Activated B cell treated with CpG ODN at 0.5 μM for 24 hours (primary cell): Measurements from ENCODE around the gene ODC1. TPM values are rescaled to one million over a fixed set of nuclear protein-coding genes. Genes with fewer than 3 reads are reported as not detected.

Experiments used
- ATAC-seq: fragments of 200-7000 bp; cut with Tn5 transposase; one replicate; pipeline ENCODE4 v1.10.0; 2021; ENCODE audit warnings: low read depth, mild to moderate bottlenecking, moderate library complexity
- CTCF ChIA-PET: fragments of 350-600 bp; sonication (Branson Sonifier 250); formaldehyde crosslinking; loops from one replicate; lab custom pipeline; 2021; ENCODE audit warnings: antibody characterized with exemption; lab: Charles Lee
- POLR2A ChIA-PET: fragments of 350-600 bp; sonication (Branson Sonifier 250); formaldehyde crosslinking; loops from one replicate; lab custom pipeline; 2021; ENCODE audit warnings: antibody characterized with exemption; lab: Charles Lee
- DNase-seq: peaks from one replicate; pipeline ENCODE4 v3.0.0; 2022
- H3K27ac Mint-ChIP-seq: one replicate; pipeline ENCODE4 v1.8.0; 2020; ENCODE audit warnings: mixed read lengths
- H3K27me3 Mint-ChIP-seq: one replicate; pipeline ENCODE4 v1.8.0; 2021; ENCODE audit warnings: mixed read lengths
- H3K36me3 Mint-ChIP-seq: one replicate; pipeline ENCODE4 v1.8.0; 2021; ENCODE audit warnings: low read depth, mixed read lengths
- H3K4me1 Mint-ChIP-seq: one replicate; pipeline ENCODE4 v1.8.0; 2021; ENCODE audit warnings: mixed read lengths
- H3K4me3 Mint-ChIP-seq: one replicate; pipeline ENCODE4 v1.8.0; 2020; ENCODE audit warnings: mild to moderate bottlenecking, mixed read lengths
- H3K9me3 Mint-ChIP-seq: one replicate; pipeline ENCODE4 v1.8.0; 2020; ENCODE audit warnings: mixed read lengths
- intact Hi-C: fragments of 100-400 bp; cut with micrococcal nuclease; formaldehyde crosslinking; loops from one replicate; pipeline ENCODE4 v1.15.1; 2024
- total RNA-seq: library from RNA; stranded (reverse); gene quantifications from 2 replicates; pipeline ENCODE4 v1.2.3, GENCODE V29; 2022
- TF ChIP-seq, protein P1 (sequence below): fragments of 200-600 bp; IDR thresholded peaks from one replicate; pipeline ENCODE4 v1.8.0; 2022; ENCODE audit warnings: antibody characterized with exemption, mild to moderate bottlenecking

ODC1 gene
- total RNA-seq, 1 donor from 2014 or later: 192 TPM

DNA sequence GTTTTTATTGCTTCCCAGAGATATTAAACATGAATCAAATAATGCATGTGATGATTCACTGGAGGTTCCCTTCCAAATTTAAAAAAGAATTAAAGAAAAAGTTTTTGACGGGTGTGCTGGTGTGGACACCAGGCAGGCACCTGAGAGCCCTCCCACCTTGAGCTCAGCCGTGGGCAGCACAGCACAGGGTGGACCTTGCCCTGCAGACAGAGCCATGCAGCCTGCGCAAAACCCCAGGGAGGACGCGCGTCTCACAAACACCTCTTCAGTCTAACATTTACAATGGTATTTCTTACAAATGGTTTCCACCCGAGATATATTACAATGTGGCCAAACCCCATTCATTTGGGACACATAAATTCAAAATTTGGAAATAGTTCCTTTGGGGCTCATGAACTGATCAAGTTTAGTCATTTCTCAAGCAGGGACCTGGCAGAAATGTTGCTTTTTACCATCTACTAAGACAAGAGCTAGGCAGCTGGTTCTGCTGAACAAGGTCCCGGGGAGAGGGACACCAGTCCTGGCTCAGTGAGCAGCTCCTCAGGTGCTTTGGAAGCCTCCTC, 45.4 kb downstream of the ODC1 start:
- H3K27ac Mint-ChIP-seq: no peak overlapping the region
- peaks cover 22% of the 10 kb centered on the region for H3K36me3 Mint-ChIP-seq
- H3K4me1 Mint-ChIP-seq: peaks cover 46% of the 10 kb centered on the region
- no peaks in the 10 kb centered on the region for H3K9me3 Mint-ChIP-seq
- ChIA-PET POLR2A (interaction anchor here (1.2 kb wide), 1 partner anchor 24 kb away, joined by 5 read pairs; no protein-coding TSS in a partner anchor), CTCF (interaction anchor here (0.6 to 1.2 kb wide), 2 partner anchors 32 to 251 kb away, joined by 3 read pairs; no protein-coding TSS in a partner anchor)
- ATAC-seq: no peak
- H3K4me3 Mint-ChIP-seq: no peak overlapping the region
- TF ChIP-seq, protein P1, sequence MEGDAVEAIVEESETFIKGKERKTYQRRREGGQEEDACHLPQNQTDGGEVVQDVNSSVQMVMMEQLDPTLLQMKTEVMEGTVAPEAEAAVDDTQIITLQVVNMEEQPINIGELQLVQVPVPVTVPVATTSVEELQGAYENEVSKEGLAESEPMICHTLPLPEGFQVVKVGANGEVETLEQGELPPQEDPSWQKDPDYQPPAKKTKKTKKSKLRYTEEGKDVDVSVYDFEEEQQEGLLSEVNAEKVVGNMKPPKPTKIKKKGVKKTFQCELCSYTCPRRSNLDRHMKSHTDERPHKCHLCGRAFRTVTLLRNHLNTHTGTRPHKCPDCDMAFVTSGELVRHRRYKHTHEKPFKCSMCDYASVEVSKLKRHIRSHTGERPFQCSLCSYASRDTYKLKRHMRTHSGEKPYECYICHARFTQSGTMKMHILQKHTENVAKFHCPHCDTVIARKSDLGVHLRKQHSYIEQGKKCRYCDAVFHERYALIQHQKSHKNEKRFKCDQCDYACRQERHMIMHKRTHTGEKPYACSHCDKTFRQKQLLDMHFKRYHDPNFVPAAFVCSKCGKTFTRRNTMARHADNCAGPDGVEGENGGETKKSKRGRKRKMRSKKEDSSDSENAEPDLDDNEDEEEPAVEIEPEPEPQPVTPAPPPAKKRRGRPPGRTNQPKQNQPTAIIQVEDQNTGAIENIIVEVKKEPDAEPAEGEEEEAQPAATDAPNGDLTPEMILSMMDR: no peak
- H3K27me3 Mint-ChIP-seq: no peaks in the 10 kb centered on the region
- DNase-seq: no peak
- intact Hi-C loops: no loop called here

DNA sequence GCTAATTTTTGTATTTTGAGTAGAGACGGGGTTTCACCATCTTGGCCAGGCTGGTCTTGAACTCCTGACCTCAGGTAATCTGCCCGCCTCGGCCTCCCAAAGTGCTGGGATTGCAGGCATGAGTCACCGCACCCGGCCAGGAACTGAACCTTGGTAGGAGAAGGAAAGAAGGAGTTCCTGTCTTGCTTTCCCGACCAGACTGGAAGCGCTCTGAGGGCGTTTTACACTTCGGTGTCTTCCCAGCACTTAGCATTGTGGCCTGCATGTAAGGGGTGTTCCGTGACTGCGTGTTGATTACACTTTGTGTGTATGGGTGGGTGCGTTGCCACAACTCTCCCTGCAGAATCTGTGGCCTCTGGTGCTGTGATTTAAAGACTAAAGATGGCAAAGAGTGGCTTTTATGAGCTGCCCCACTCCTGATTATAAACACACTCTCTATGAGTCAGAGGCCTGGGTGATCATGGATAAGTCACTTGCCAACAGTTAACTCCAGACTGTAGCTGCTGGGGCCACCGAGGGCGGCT, 46.0 kb downstream of the ODC1 start:
- no peak for ATAC-seq
- Mint-ChIP-seq H3K27me3 (no peaks in the 10 kb centered on the region), H3K9me3 (no peaks in the 10 kb centered on the region), H3K4me3 (no peak overlapping the region), H3K27ac (peak overlapping the region; percentile 78), H3K36me3 (peaks cover 23% of the 10 kb centered on the region), H3K4me1 (peaks cover 40% of the 10 kb centered on the region)
- ChIA-PET POLR2A (interaction anchor here (1.2 kb wide), 1 partner anchor 24 kb away, joined by 5 read pairs; no protein-coding TSS in a partner anchor), CTCF (interaction anchor here (0.6 to 1.2 kb wide), 2 partner anchors 33 to 251 kb away, joined by 3 read pairs; no protein-coding TSS in a partner anchor)
- intact Hi-C loops: no loop called here
- DNase-seq: no peak
- TF ChIP-seq, protein P1: no peak

DNA sequence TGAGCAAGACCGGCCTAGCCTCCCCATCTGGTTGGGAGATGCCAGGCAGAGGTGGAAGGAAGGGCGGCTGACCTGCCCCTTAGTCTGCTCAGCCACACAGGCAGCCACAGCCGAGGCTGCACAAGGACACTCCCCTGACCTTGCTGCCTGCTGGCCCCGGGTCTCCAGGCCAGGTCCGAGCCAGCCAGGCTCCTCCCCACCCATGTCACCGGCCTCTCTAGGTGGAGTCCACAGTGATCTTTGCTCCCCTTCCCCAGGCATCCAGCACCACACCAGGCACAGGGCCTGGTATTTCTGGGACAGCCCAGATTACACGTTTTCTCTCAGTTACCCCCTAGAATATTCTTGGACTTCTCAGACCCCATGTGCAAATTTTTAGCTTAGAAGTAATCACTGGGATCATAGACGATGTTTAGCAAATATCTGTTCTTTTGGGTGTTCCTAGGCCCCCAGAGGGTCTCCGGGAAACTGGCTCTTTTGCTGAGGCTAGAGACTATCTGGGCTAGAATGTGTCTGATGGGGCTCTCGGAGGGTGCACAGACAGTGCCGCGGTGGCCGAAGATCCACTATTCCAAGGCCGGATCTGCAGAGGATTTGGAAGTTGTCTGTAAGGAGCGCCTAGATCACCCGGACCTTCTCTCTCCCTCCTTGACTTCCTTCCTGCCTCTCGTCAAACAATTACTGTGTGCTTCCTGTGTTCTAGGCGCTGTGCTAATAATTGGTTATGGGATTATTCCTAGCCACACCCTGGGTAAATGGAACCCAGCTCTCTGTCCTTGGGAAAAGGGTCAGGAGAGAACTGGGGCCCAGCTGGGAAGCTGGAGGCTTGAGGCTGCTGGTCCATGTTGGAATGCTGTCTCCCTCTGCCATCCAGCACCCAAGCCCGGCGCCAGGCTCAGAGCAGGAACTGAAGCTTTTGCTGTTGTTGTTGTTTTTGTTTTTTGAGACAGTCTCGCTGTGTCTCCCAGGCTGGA, 46.9 kb downstream of the ODC1 start:
- ATAC-seq: no peak
- POLR2A ChIA-PET: interaction anchor here (0.7 to 1.2 kb wide), 2 partner anchors 19 to 23 kb away, joined by 3 to 5 read pairs; no protein-coding TSS in a partner anchor

DNA sequence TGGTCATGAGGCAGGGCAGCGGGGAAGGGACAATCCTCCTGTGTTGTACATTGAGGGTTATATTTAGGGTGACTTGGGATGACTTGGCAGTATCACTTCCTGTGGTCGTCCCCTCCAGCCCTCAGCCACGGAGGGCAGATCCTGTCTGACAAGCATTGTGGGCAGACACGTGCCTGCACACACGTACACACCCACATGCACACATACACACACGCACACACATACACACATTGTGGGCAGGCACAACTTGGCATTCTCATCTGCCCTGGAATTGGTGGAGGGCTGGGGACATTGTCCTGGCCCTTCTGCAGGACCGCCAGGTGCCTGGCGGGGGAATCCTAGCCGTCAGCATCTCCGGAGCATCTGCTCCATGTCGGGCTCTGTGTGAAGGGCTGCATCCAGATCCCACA, 47.6 kb downstream of the ODC1 start:
- POLR2A ChIA-PET: no interaction called here
- peaks cover 22% of the 10 kb centered on the region for H3K36me3 Mint-ChIP-seq
- CTCF ChIA-PET: no interaction called here
- no peaks in the 10 kb centered on the region for H3K9me3 Mint-ChIP-seq
- DNase-seq (no peak), ATAC-seq (peak; percentile 60)
- no peaks in the 10 kb centered on the region for H3K27me3 Mint-ChIP-seq
- TF ChIP-seq, protein P1: no peak
- H3K27ac Mint-ChIP-seq: peak overlapping the region; percentile 78
- peaks cover 44% of the 10 kb centered on the region for H3K4me1 Mint-ChIP-seq
- intact Hi-C loops: no loop called here
- no peak overlapping the region for H3K4me3 Mint-ChIP-seq

More for the DNA sequence above, 46.9 kb downstream of the ODC1 start:
- Mint-ChIP-seq H3K4me1 (peaks cover 37% of the 10 kb centered on the region), H3K27ac (peak overlapping the region; percentile 78), H3K4me3 (no peak overlapping the region), H3K36me3 (peaks cover 21% of the 10 kb centered on the region), H3K27me3 (no peaks in the 10 kb centered on the region), H3K9me3 (no peaks in the 10 kb centered on the region)
- CTCF ChIA-PET: interaction anchor here (0.6 kb wide), 1 partner anchor 8 kb away, joined by 3 read pairs; no protein-coding TSS in a partner anchor
- intact Hi-C loops: no loop called here
- DNase-seq: no peak
- TF ChIP-seq, protein P1: no peak
